GM19397 (cell line): ENCODE measurements around the gene RAP1GAP.
"Not testable (repeated sequence)": the region's sequence is repeated elsewhere in the genome, so short reads cannot be mapped to it uniquely, and the experiment has no call there.

Experiments used
- ATAC-seq: cut with Tn5 transposase; IDR thresholded peaks from one replicate; pipeline ENCODE4 v1.9.1; 2021; ENCODE audit warnings: mild to moderate bottlenecking, moderate library complexity; ENCODE audit not compliant: unreplicated experiment

Gene RAP1GAP

GRCh38 chr1:21647431-21648351 is 21.5 kb downstream of the RAP1GAP start:
- ATAC-seq: no peak

DNA sequence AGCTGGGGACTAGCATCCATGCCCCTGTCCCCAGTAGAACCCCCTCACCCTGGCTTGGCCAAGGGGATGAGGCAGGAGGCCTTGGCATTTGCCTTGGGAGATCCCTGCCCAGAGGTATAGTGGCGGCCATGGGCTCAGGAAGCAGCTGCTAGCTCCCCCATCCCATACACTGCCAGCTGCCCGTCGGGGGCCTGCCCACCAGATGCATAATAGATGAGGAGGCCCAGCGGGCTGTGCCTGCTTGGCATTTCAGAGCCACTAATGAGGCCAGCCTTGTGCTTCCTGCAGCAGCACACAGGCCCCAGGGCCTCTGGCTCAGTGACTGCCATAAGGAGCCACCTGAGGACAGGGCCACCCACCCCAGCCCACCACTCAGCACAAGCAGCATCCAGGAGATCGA is 23.6 kb downstream of the RAP1GAP start:
- no peak for ATAC-seq

DNA sequence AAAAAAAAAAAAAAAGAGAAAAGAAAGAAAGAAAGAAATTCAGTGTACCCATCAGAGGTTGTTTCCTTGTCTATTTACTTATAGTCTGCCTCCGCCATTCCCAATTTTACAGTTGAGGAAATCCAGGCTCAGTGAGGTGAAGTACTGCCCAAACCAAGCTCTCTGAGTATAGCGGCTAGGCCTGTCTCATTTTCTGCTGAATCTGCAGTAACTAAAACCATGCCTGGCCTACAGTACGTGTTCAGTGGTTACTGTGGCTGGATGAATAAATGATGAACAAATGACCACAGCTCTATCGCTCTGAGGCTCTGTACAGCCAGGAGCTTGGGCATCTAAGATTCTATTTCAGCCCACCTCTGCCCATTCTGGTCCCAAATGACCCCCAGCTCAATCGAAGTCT is 24.3 kb downstream of the RAP1GAP start:
- ATAC-seq: no peak

DNA sequence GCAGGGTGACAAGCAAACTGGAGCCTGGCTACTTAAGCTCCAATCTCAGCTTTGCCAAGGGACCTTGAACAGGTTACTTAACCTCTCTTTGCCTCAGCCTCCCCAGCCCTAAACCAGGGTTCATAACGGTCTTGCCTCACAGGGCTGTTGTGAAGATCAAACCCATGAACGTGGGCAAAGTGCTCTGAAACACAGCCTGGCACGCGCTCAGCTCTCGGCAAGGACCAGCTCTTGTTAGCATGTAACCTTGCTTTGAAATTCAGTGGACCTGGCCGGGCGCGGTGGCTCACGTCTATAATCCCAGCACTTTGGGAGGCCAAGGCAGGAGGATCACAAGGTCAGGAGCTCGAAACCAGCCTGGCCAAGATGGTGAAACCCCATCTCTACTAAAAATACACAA is 24.8 kb downstream of the RAP1GAP start:
- ATAC-seq: no peak

DNA sequence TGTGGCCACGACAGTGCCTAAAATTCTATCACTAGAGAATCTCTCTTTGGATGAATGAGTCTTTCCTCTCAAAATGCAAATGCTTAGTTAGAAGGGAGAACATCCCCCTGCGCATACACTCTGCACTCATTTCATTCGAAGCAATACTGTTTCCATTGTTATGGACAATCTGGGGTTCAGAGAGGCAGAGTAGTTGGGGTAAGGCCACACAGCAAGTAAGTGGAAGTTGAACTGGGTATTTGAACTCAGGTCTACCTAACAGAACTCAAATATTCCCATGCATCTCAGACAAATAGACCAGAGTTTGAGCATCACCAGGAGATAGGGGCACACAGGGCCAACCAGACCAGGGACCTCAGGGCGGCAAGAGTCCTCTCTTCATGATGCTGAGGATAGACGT is 25.5 kb downstream of the RAP1GAP start:
- ATAC-seq: no peak

DNA sequence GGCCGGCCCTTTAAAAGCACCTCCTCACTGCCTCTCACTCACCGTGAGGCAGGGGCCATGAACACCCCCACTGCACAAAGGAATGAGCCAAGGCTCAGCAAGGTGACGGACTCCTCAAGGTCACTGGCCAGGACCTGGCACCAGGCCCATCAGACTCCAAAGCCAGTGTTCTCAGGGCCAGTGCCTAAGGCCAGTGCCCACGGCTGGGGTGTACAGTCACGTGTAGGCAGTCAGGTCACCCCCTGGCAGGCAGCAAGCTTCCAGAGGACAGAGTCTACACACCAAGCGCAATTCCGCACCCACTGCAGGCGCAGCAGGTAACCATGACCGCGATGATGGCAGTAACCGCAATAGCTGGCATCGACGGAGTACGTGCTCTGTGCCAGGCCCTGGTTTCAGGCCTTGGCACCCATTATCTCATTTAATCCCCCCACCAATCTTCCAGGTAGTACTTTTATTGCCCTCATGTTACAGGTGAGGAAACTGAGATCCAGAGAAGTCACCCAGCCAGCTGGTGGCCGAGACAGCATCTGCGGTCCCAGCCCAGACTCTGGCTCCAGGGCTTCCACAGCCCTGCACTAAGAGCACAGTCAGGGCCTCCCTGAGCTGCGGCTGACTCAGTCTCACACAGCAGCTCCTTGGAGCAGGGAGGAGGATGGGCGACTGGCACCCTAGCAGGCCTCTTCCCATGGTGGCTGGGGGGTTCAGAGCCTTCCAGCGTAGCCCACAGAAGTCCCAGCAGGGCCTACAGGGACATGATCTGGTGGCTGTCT is 27.0 kb downstream of the RAP1GAP start:
- no peak for ATAC-seq

GRCh38 chr1:21641537-21641936 is 27.6 kb downstream of the RAP1GAP start:
- no peak for ATAC-seq

DNA sequence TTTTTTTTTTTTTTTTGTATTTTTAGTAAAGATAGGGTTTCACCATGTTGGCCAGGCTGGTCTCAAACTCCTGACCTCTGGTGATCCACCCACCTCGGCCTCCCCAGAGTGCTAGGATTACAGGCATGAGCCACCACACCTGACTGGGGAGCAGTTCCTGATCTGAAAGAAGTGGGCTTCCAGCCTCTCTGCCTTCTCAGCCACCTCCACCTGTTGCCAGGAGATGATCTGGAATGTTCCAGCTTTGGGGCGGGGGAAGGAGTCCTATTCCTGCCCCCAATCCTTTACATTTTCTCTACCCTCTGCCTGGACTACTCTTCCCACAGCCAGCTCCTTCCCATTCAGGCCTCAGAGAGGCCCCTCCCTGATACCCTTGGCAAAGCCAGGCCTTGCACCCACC is 28.1 kb downstream of the RAP1GAP start:
- no peak for ATAC-seq

DNA sequence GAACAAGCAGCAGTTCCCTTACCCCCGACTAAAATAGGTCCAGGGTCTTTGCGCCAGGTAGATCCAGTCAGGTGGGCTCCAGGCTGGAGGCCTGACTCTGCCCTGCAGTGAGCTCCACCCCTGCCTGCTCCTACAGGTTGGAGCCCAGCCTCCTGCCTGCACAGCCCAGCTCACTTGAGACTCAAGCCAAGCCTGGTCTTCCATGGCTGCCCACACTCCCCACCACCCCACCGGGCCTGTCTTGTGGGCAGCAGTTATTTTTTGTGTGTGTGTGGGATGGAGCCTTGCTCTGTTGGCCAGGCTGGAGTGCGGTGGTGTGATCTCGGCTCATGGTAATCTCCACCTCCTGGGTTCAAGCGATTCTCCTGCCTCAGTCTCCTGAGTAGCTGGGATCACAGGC is 28.5 kb downstream of the RAP1GAP start:
- ATAC-seq: no peak

GRCh38 chr1:21639594-21640041 is 29.5 kb downstream of the RAP1GAP start:
- no peak for ATAC-seq

GRCh38 chr1:21638531-21639341 is 30.4 kb downstream of the RAP1GAP start:
- ATAC-seq: no peak

DNA sequence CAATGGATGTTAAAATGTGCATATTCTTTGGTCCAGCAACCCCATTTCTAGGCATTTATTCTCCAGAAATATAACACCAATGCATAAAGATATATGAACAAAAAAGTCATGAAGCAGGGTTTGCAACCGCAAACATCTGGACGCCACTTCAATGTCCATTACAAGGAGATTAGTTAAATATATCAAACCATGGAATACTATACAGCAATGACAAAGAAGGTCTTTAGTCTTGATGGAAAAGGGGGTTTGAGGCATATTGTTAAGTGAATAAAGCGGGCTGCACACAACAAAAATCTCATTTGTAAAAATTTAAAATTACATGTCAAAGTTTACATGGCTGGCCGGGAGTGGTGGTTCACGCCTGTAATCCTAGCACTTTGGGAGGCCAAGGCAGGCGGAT is 31.6 kb downstream of the RAP1GAP start:
- ATAC-seq: no peak

GRCh38 chr1:21636029-21636428 is 33.1 kb downstream of the RAP1GAP start:
- no peak for ATAC-seq

GRCh38 chr1:21634806-21635535 is 34.2 kb downstream of the RAP1GAP start:
- no peak for ATAC-seq

DNA sequence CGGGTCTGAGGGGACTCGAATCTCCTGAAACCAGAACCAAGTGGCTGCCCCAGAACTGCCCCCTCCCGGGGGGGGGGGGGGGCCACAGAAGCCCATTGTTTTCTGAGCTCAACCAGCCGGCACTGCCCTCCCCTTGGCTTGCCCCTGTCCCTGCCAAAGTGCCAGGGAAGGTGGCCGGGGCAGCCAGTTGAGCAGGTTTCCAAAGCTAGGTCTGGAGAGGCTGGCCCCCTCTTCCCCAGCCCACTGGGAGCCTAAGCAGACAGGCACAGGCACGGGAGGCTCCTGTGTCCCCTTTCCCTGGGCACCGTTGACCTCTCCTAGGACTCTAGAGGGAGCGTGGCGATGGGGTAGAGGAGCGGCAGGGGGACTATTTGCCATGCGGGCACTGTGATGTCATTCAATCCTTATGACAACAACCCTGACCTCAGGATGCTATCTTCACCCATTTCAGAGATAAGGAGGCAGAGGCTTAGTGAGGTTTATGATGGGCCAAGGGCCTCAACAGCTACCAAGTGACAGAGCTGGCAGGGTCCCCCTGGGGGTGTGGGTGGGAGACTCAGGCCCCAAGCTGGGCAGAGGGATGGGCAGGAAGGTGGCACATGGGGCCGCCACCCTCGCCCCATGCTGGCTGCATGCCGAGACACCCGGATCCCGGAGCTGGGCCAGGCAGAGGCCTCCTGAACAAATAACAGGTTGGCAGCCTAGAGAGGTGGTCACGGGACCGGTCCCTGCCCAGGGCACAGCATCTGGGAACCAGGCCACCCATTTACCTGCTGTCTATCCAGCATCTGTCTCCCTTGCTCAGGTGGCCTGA is 35.0 kb downstream of the RAP1GAP start:
- ATAC-seq: no peak

DNA sequence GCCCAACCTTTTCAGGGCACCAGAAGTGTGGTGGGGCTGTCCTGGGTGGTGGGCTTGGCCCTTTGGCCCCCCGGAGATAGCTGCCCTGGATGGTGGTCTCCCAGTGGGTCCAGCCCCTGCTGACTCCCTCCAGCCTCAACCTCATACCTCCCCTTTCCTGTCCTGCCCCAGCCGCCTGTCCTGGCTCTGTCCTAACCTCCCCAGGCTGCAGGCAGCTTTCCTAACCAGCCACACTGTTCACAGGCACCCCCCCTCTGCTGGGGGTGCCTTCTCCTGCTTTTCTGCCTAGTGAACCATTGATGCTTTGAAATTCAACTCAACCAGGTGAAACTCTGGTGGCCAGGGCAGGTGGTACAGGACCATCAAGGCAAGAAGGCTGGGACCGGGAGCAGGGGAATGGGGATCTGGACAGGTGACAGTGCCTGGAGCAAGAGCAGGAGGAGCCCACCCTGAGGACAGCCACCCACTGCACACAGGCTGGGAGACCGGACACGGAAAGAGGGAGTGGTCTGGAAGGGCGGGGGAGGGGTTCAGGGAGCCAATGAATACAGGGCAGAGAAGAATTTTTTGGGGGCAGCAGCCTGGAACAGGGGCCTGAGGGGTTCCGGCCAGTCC is 35.9 kb downstream of the RAP1GAP start:
- no peak for ATAC-seq

- no peak for ATAC-seq
Observed at GRCh38 chr1:21631944-21632887, 36.9 kb downstream of the RAP1GAP start.

- ATAC-seq: not testable (repeated sequence)
Observed at GRCh38 chr1:21631590-21631943, 37.6 kb downstream of the RAP1GAP start.
